Activated CD4-positive, alpha-beta T cell treated with anti-CD3 and anti-CD28 coated beads, Interleukin-2, amount 10 ng/mL, durations not matched to agents 7 days and 5 days (primary cell): ENCODE measurements around the gene MYO3A. TPM values are rescaled to one million over a fixed set of nuclear protein-coding genes. Genes with fewer than 3 reads are reported as not detected.

Experiments used
- CTCF ChIA-PET: fragments of 350-600 bp; sonication (Branson Sonifier 250); formaldehyde crosslinking; loops from one replicate; lab custom pipeline; 2021; ENCODE audit warnings: antibody characterized with exemption; lab: Charles Lee
- POLR2A ChIA-PET: fragments of 350-600 bp; sonication (Branson Sonifier 250); formaldehyde crosslinking; loops from one replicate; lab custom pipeline; 2021; ENCODE audit warnings: antibody characterized with exemption; lab: Charles Lee
- DNase-seq: peaks from one replicate; pipeline ENCODE4 v3.0.0-alpha.2; 2020
- H3K27ac Mint-ChIP-seq: one replicate; pipeline ENCODE4 v1.8.0; 2021; ENCODE audit warnings: mild to moderate bottlenecking, moderate library complexity, mixed read lengths
- H3K27me3 Mint-ChIP-seq: one replicate; pipeline ENCODE4 v1.8.0; 2021; ENCODE audit warnings: mixed read lengths
- H3K36me3 Mint-ChIP-seq: one replicate; pipeline ENCODE4 v1.8.0; 2021; ENCODE audit warnings: low read depth, mixed read lengths
- H3K4me1 Mint-ChIP-seq: one replicate; pipeline ENCODE4 v1.8.0; 2021; ENCODE audit warnings: mixed read lengths
- H3K4me3 Mint-ChIP-seq: one replicate; pipeline ENCODE4 v1.8.0; 2021; ENCODE audit warnings: mild to moderate bottlenecking, moderate library complexity, mixed read lengths
- H3K9me3 Mint-ChIP-seq: one replicate; pipeline ENCODE4 v1.8.0; 2021; ENCODE audit warnings: mixed read lengths
- total RNA-seq, 2 experiments: library from RNA; stranded (reverse); gene quantifications; one replicate each; pipeline ENCODE4 v1.2.3, GENCODE V29; 2021

Gene MYO3A
- total RNA-seq, 2 experiments from 2014 or later = not detected

- Mint-ChIP-seq H3K27me3 (peaks cover 44% of the 10 kb centered on the region), H3K4me1 (peaks cover 4% of the 10 kb centered on the region), H3K9me3 (no peaks in the 10 kb centered on the region), H3K4me3 (no peak overlapping the region), H3K27ac (no peak overlapping the region), H3K36me3 (no peaks in the 10 kb centered on the region)
- no peak for DNase-seq
- CTCF ChIA-PET = no interaction called here
- POLR2A ChIA-PET = no interaction called here
Observed at GRCh38 chr10:25938405-25938804, 4.4 kb downstream of the MYO3A start.

GRCh38 chr10:25944771-25945170, 10.7 kb downstream of the MYO3A start:
- ChIA-PET CTCF (no interaction called here), POLR2A (no interaction called here)
- Mint-ChIP-seq H3K36me3 (no peaks in the 10 kb centered on the region), H3K4me1 (no peaks in the 10 kb centered on the region), H3K27me3 (peaks cover 5% of the 10 kb centered on the region), H3K4me3 (no peak overlapping the region), H3K9me3 (peaks cover 3% of the 10 kb centered on the region), H3K27ac (no peak overlapping the region)
- no peak for DNase-seq

- ChIA-PET POLR2A (no interaction called here), CTCF (no interaction called here)
- H3K4me3 Mint-ChIP-seq = no peak overlapping the region
- no peaks in the 10 kb centered on the region for H3K4me1 Mint-ChIP-seq
- no peaks in the 10 kb centered on the region for H3K27me3 Mint-ChIP-seq
- no peak overlapping the region for H3K27ac Mint-ChIP-seq
- DNase-seq = no peak
- no peaks in the 10 kb centered on the region for H3K9me3 Mint-ChIP-seq
- no peaks in the 10 kb centered on the region for H3K36me3 Mint-ChIP-seq
Observed at GRCh38 chr10:25952857-25953256, 18.8 kb downstream of the MYO3A start.

- no peaks in the 10 kb centered on the region for H3K27me3 Mint-ChIP-seq
- no peaks in the 10 kb centered on the region for H3K36me3 Mint-ChIP-seq
- no peaks in the 10 kb centered on the region for H3K4me1 Mint-ChIP-seq
- POLR2A ChIA-PET = no interaction called here
- no peaks in the 10 kb centered on the region for H3K9me3 Mint-ChIP-seq
- CTCF ChIA-PET = no interaction called here
- no peak overlapping the region for H3K27ac Mint-ChIP-seq
- no peak overlapping the region for H3K4me3 Mint-ChIP-seq
- DNase-seq = no peak
Observed at GRCh38 chr10:25954851-25955250, 20.8 kb downstream of the MYO3A start.

GRCh38 chr10:25959540-25960232, 25.7 kb downstream of the MYO3A start:
- no peaks in the 10 kb centered on the region for H3K27me3 Mint-ChIP-seq
- H3K4me3 Mint-ChIP-seq = no peak overlapping the region
- H3K4me1 Mint-ChIP-seq = no peaks in the 10 kb centered on the region
- ChIA-PET POLR2A (no interaction called here), CTCF (no interaction called here)
- no peaks in the 10 kb centered on the region for H3K9me3 Mint-ChIP-seq
- no peak overlapping the region for H3K27ac Mint-ChIP-seq
- no peak for DNase-seq
- H3K36me3 Mint-ChIP-seq = no peaks in the 10 kb centered on the region

- no peak for DNase-seq
- Mint-ChIP-seq H3K4me1 (no peaks in the 10 kb centered on the region), H3K27ac (no peak overlapping the region), H3K27me3 (peaks cover 2% of the 10 kb centered on the region), H3K4me3 (no peak overlapping the region), H3K36me3 (no peaks in the 10 kb centered on the region), H3K9me3 (no peaks in the 10 kb centered on the region)
- ChIA-PET POLR2A (no interaction called here), CTCF (no interaction called here)
Observed at GRCh38 chr10:25965584-25965983, 31.6 kb downstream of the MYO3A start.

GRCh38 chr10:25966844-25967243, 32.8 kb downstream of the MYO3A start:
- POLR2A ChIA-PET = no interaction called here
- no peak overlapping the region for H3K4me3 Mint-ChIP-seq
- CTCF ChIA-PET = no interaction called here
- no peak for DNase-seq
- H3K9me3 Mint-ChIP-seq = no peaks in the 10 kb centered on the region
- H3K27ac Mint-ChIP-seq = no peak overlapping the region
- no peaks in the 10 kb centered on the region for H3K4me1 Mint-ChIP-seq
- H3K36me3 Mint-ChIP-seq = no peaks in the 10 kb centered on the region
- H3K27me3 Mint-ChIP-seq = peaks cover 2% of the 10 kb centered on the region

- Mint-ChIP-seq H3K9me3 (no peaks in the 10 kb centered on the region), H3K4me1 (no peaks in the 10 kb centered on the region), H3K27ac (no peak overlapping the region), H3K27me3 (no peaks in the 10 kb centered on the region), H3K36me3 (no peaks in the 10 kb centered on the region), H3K4me3 (no peak overlapping the region)
- ChIA-PET POLR2A (no interaction called here), CTCF (no interaction called here)
- no peak for DNase-seq
Observed at GRCh38 chr10:25972631-25973030, 38.6 kb downstream of the MYO3A start.

GRCh38 chr10:25974897-25975459, 40.9 kb downstream of the MYO3A start:
- H3K9me3 Mint-ChIP-seq = no peaks in the 10 kb centered on the region
- POLR2A ChIA-PET = no interaction called here

GRCh38 chr10:25978771-25979170, 44.7 kb downstream of the MYO3A start:
- ChIA-PET POLR2A (no interaction called here), CTCF (no interaction called here)
- no peaks in the 10 kb centered on the region for H3K27me3 Mint-ChIP-seq
- no peaks in the 10 kb centered on the region for H3K4me1 Mint-ChIP-seq
- H3K36me3 Mint-ChIP-seq = no peaks in the 10 kb centered on the region
- H3K4me3 Mint-ChIP-seq = no peak overlapping the region
- DNase-seq = no peak
- no peak overlapping the region for H3K27ac Mint-ChIP-seq
- H3K9me3 Mint-ChIP-seq = no peaks in the 10 kb centered on the region

More at GRCh38 chr10:25974897-25975459, 40.9 kb downstream of the MYO3A start:
- Mint-ChIP-seq H3K4me1 (no peaks in the 10 kb centered on the region), H3K27me3 (no peaks in the 10 kb centered on the region), H3K4me3 (no peak overlapping the region), H3K27ac (no peak overlapping the region), H3K36me3 (no peaks in the 10 kb centered on the region)
- DNase-seq = no peak
- CTCF ChIA-PET = no interaction called here

- Mint-ChIP-seq H3K4me1 (no peaks in the 10 kb centered on the region), H3K36me3 (no peaks in the 10 kb centered on the region), H3K4me3 (no peak overlapping the region), H3K27ac (no peak overlapping the region), H3K9me3 (no peaks in the 10 kb centered on the region), H3K27me3 (no peaks in the 10 kb centered on the region)
- ChIA-PET CTCF (no interaction called here), POLR2A (no interaction called here)
- no peak for DNase-seq
Observed at GRCh38 chr10:25982107-25982506, 48.1 kb downstream of the MYO3A start.

- H3K27ac Mint-ChIP-seq = no peak overlapping the region
- CTCF ChIA-PET = no interaction called here
- H3K4me1 Mint-ChIP-seq = no peaks in the 10 kb centered on the region
- no peak overlapping the region for H3K4me3 Mint-ChIP-seq
- POLR2A ChIA-PET = no interaction called here
- H3K36me3 Mint-ChIP-seq = no peaks in the 10 kb centered on the region
- H3K9me3 Mint-ChIP-seq = no peaks in the 10 kb centered on the region
- DNase-seq = no peak
- no peaks in the 10 kb centered on the region for H3K27me3 Mint-ChIP-seq
Observed at GRCh38 chr10:25988583-25988982, 54.6 kb downstream of the MYO3A start.

GRCh38 chr10:25989951-25990350, 55.9 kb downstream of the MYO3A start:
- no peaks in the 10 kb centered on the region for H3K9me3 Mint-ChIP-seq
- ChIA-PET CTCF (no interaction called here), POLR2A (no interaction called here)
- H3K36me3 Mint-ChIP-seq = no peaks in the 10 kb centered on the region
- no peaks in the 10 kb centered on the region for H3K4me1 Mint-ChIP-seq
- H3K4me3 Mint-ChIP-seq = no peak overlapping the region
- H3K27ac Mint-ChIP-seq = no peak overlapping the region
- no peaks in the 10 kb centered on the region for H3K27me3 Mint-ChIP-seq
- no peak for DNase-seq
